Natural killer cell (primary cell): ENCODE results near the gene GAL3ST3. TPM values are rescaled to one million over a fixed set of nuclear protein-coding genes. Genes with fewer than 3 reads are reported as not detected.
"Not testable (repeated sequence)": the region's sequence is repeated elsewhere in the genome, so short reads cannot be mapped to it uniquely, and the experiment has no call there.

Source experiments
- ATAC-seq, 3 donors: fragments of 150-1000 bp in 2 of 3; fragments of 200-7000 bp in 1 of 3; cut with Tn5 transposase; 1 replicate in 1 of 3; 2 replicates in 2 of 3; pipeline ENCODE4 v1.10.0; 2021; ENCODE audit warnings: mild to moderate bottlenecking in 2 of 3, moderate library complexity in 2 of 3
- DNase-seq, 2 donors: peaks; one replicate each; pipeline versions ENCODE4 v3.0.0 to v3.0.0-alpha.2; 2013 to 2021; ENCODE audit warnings: mixed read lengths in 1 of 2
- H3K27ac ChIP-seq: one replicate; pipeline ENCODE4 v1.5.1; 2013; ENCODE audit warnings: mild to moderate bottlenecking, low read length
- H3K27me3 ChIP-seq: one replicate; pipeline ENCODE4 v1.6.1; 2013; ENCODE audit warnings: low read length; ENCODE audit not compliant: control insufficient read depth, insufficient read depth
- H3K36me3 ChIP-seq: one replicate; pipeline ENCODE4 v1.6.1; 2013; ENCODE audit warnings: low read length; ENCODE audit not compliant: control insufficient read depth, insufficient read depth
- H3K4me1 ChIP-seq: one replicate; pipeline ENCODE4 v1.6.1; 2013; ENCODE audit warnings: low read length; ENCODE audit not compliant: control insufficient read depth, insufficient read depth
- H3K4me3 ChIP-seq: one replicate; pipeline ENCODE4 v1.5.1; 2013; ENCODE audit warnings: low read length
- H3K9me3 ChIP-seq: one replicate; pipeline ENCODE4 v1.6.1; 2013; ENCODE audit warnings: low read length; ENCODE audit not compliant: control insufficient read depth, insufficient read depth
- H3K27ac Mint-ChIP-seq, 2 donors: one replicate each; pipeline ENCODE4 v1.8.0; 2022; ENCODE audit warnings: mild to moderate bottlenecking in 2 of 2, mixed read lengths in 2 of 2, moderate library complexity in 1 of 2
- H3K27me3 Mint-ChIP-seq, 2 donors: one replicate each; pipeline ENCODE4 v1.8.0; 2022; ENCODE audit warnings: low read depth in 2 of 2, mixed read lengths in 2 of 2
- H3K36me3 Mint-ChIP-seq: one replicate; pipeline ENCODE4 v1.8.0; 2022; ENCODE audit warnings: mixed read lengths
- H3K4me1 Mint-ChIP-seq, 2 donors: one replicate each; pipeline ENCODE4 v1.8.0; 2022; ENCODE audit warnings: mixed read lengths in 2 of 2
- H3K4me3 Mint-ChIP-seq: one replicate; pipeline ENCODE4 v1.8.0; 2022; ENCODE audit warnings: mild to moderate bottlenecking, moderate library complexity, mixed read lengths
- H3K9me3 Mint-ChIP-seq, 2 donors: one replicate each; pipeline ENCODE4 v1.8.0; 2022; ENCODE audit warnings: mixed read lengths in 2 of 2
- CTCF ChIP-seq: fragments of 200-600 bp; IDR thresholded peaks from one replicate; pipeline ENCODE4 v1.8.0; 2022; ENCODE audit warnings: antibody characterized with exemption
- WGBS: methylation state at CpG from one replicate; pipeline ENCODE4 v1.1.7; 2013; ENCODE audit warnings: missing lambda C conversion rate; ENCODE audit not compliant: insufficient coverage; 5-methylcytosine and 5-hydroxymethylcytosine counted together
- intact Hi-C: fragments of 100-400 bp; cut with micrococcal nuclease; formaldehyde crosslinking; loops from one replicate; pipeline ENCODE4 v1.14.2; 2022
- total RNA-seq, 4 donors: library from RNA; stranded (reverse); fragments of 120-200 nt in 1 of 4; gene quantifications; one replicate each; pipeline versions ENCODE4 v1.2.3 to v1.2.4, GENCODE V29; 2013 to 2022

GAL3ST3 gene
- total RNA-seq, 3 donors from 2014 or later (not counting 1 experiment from before 2014, with no cell fraction given), result not detected

DNA sequence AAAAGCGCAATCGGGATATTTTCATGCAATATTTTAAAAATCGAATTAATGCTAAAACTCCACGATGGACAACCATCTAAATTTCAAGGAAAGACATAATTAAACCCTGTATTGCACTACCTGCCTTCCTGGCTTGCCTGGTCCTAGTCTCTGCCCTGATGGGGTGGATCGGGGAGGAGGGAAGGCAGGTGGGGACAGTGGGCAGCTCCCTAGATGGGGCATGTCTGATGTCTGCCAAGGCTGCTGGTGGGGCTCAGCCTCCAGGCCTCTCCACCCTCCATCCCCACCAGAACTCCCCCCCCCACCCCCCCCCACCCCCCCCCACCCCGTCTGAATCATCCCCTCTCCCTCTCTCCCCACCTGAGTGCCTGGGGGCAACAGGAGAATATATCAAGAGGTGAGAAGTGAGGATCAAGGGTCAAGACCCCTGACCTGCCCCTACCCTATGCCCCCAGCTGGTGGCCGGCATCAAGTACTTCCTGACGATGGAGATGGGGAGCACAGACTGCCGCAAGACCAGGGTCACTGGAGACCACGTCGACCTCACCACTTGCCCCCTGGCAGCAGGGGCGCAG, 36.5 kb downstream of the GAL3ST3 start:
- peaks cover 18% of the 10 kb centered on the region for H3K27me3 ChIP-seq
- no peak for TF ChIP-seq CTCF
- H3K27me3 Mint-ChIP-seq, result peaks cover 4 to 7% of the 10 kb centered on the region in 2 donors
- H3K4me1 Mint-ChIP-seq, result peaks cover 0 to 10% of the 10 kb centered on the region in 2 donors
- intact Hi-C loops, result no loop called here
- DNase-seq, result no peak
- no peak for ATAC-seq
- H3K27ac ChIP-seq, result no peak overlapping the region
- H3K27ac Mint-ChIP-seq, result no peak overlapping the region
- H3K4me3 ChIP-seq, result no peak overlapping the region
- H3K4me3 Mint-ChIP-seq, result no peak overlapping the region
- H3K9me3 ChIP-seq, result no peaks in the 10 kb centered on the region
- no peaks in the 10 kb centered on the region for H3K36me3 Mint-ChIP-seq
- no peaks in the 10 kb centered on the region for H3K36me3 ChIP-seq
- WGBS, result 71% methylated on average over 11 of the region's 12 CpGs
- H3K9me3 Mint-ChIP-seq, result no peaks in the 10 kb centered on the region
- peaks cover 5% of the 10 kb centered on the region for H3K4me1 ChIP-seq

DNA sequence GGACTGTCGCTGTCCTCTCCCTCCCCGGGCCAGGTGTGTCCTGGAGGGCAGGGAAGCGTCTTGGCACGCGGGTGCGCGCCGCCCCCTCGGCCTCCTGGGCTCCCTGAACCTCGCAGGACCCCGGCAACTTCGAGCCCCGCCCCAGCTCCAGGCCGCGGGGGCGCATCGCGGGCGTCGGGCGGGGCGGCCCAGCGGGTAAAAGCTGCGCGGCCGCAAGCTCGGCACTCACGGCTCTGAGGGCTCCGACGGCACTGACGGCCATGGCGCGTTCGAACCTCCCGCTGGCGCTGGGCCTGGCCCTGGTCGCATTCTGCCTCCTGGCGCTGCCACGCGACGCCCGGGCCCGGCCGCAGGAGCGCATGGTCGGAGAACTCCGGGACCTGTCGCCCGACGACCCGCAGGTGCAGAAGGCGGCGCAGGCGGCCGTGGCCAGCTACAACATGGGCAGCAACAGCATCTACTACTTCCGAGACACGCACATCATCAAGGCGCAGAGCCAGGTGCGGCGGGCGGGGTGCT, 37.1 kb downstream of the GAL3ST3 start, which contains the start of gene CST6:
Gene CST6, plus strand, starts transcription at position 224 of the 519 bp plus-strand sequence. Its CDS starts 37 bp downstream, at position 261.
- TF ChIP-seq CTCF, result no peak
- Histone ChIP-seq H3K27ac (no peak within 1 kb of the TSS), H3K4me1 (peaks cover 5% of the 10 kb centered on the region), H3K4me3 (no peak within 1 kb of the TSS), H3K36me3 (no peaks in the 10 kb centered on the region), H3K27me3 (peaks cover 18% of the 10 kb centered on the region), H3K9me3 (no peaks in the 10 kb centered on the region)
- Mint-ChIP-seq H3K27me3 (peaks cover 4 to 7% of the 10 kb centered on the region in 2 donors), H3K4me3 (no peak within 1 kb of the TSS), H3K9me3 (no peaks in the 10 kb centered on the region), H3K4me1 (peaks cover 0 to 10% of the 10 kb centered on the region in 2 donors), H3K27ac (no peak within 1 kb of the TSS), H3K36me3 (no peaks in the 10 kb centered on the region)
- peak in 2 of 3 donors; percentile 38 to 54 for ATAC-seq
- intact Hi-C loops, result no loop called here
- no peak for DNase-seq
- 13% methylated on average over 61 of the region's 61 CpGs for WGBS

GRCh38 chr11:66011239-66011784, 37.6 kb downstream of the GAL3ST3 start:
- H3K4me1 ChIP-seq, result peaks cover 5% of the 10 kb centered on the region
- peaks cover 18% of the 10 kb centered on the region for H3K27me3 ChIP-seq
- 66% methylated on average over 14 of the region's 14 CpGs for WGBS
- H3K4me3 ChIP-seq, result no peak overlapping the region
- TF ChIP-seq CTCF, result no peak
- no peak for ATAC-seq
- Mint-ChIP-seq H3K27me3 (peaks cover 4 to 7% of the 10 kb centered on the region in 2 donors), H3K4me3 (no peak overlapping the region), H3K4me1 (peaks cover 0 to 10% of the 10 kb centered on the region in 2 donors), H3K9me3 (no peaks in the 10 kb centered on the region), H3K27ac (no peak overlapping the region), H3K36me3 (no peaks in the 10 kb centered on the region)
- H3K36me3 ChIP-seq, result no peaks in the 10 kb centered on the region
- DNase-seq, result no peak
- H3K27ac ChIP-seq, result no peak overlapping the region
- intact Hi-C loops, result no loop called here
- H3K9me3 ChIP-seq, result no peaks in the 10 kb centered on the region

GRCh38 chr11:66010036-66010435, 38.9 kb downstream of the GAL3ST3 start:
- H3K36me3 ChIP-seq, H3K27ac ChIP-seq, ATAC-seq, H3K4me1 ChIP-seq, H3K27me3 Mint-ChIP-seq, H3K9me3 ChIP-seq, intact Hi-C loops, H3K27ac Mint-ChIP-seq, H3K4me3 ChIP-seq, H3K4me3 Mint-ChIP-seq, H3K9me3 Mint-ChIP-seq, DNase-seq, H3K4me1 Mint-ChIP-seq, H3K36me3 Mint-ChIP-seq: not testable (repeated sequence)
- H3K27me3 ChIP-seq, result peaks cover 18% of the 10 kb centered on the region
- WGBS, result 88% methylated on average over 4 of the region's 4 CpGs
